ENCODE results near the gene MEIOB.

DNA sequence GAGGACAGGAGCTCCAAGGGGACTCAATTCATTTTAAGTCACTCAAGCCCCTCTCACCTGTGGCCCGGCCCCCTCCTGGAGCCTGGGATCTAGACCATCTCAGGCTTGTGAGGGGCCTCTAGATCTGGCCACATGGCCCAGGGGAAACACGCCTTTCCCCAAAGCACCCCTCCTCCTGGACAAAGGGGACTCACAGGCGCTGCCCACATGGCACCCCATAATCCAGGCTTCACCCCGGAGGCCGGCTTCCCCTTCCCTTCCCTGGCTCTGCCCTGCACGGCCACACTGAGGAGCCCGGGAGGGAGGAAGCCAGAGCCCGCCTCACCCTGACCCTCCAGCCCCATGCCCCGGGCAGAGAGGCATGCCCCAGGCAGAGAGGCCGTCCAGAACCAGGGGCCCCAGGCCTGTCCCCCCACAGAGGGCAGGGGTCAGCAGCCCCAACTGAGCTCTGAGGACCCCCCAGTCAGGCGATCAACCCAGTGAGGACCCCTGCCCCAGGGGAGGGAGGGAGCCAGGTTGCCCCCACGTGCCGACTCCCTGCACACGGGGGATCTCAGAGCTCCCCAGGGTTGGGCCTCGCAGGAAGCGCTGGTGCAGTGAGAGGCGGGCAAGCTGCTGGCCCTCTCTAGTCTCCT lies 35.4 kb upstream of the MEIOB start:
- no peak for TF ChIP-seq POLR2AphosphoS5 (IDR thresholded peaks at IDR 0.05; ENCODE audit: low read depth, low read length)
- TF ChIP-seq, protein P1, sequence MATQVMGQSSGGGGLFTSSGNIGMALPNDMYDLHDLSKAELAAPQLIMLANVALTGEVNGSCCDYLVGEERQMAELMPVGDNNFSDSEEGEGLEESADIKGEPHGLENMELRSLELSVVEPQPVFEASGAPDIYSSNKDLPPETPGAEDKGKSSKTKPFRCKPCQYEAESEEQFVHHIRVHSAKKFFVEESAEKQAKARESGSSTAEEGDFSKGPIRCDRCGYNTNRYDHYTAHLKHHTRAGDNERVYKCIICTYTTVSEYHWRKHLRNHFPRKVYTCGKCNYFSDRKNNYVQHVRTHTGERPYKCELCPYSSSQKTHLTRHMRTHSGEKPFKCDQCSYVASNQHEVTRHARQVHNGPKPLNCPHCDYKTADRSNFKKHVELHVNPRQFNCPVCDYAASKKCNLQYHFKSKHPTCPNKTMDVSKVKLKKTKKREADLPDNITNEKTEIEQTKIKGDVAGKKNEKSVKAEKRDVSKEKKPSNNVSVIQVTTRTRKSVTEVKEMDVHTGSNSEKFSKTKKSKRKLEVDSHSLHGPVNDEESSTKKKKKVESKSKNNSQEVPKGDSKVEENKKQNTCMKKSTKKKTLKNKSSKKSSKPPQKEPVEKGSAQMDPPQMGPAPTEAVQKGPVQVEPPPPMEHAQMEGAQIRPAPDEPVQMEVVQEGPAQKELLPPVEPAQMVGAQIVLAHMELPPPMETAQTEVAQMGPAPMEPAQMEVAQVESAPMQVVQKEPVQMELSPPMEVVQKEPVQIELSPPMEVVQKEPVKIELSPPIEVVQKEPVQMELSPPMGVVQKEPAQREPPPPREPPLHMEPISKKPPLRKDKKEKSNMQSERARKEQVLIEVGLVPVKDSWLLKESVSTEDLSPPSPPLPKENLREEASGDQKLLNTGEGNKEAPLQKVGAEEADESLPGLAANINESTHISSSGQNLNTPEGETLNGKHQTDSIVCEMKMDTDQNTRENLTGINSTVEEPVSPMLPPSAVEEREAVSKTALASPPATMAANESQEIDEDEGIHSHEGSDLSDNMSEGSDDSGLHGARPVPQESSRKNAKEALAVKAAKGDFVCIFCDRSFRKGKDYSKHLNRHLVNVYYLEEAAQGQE (IDR thresholded peaks at IDR 0.05; ENCODE audit: insufficient read depth in 1 of 2, low read depth in 2 of 2, low read length in 2 of 2), result no peak
- TF ChIP-seq SIN3A (IDR thresholded peaks at IDR 0.05; ENCODE audit: borderline replicate concordance, insufficient read depth, low read length), result no peak
